HG03442 (cell line): ENCODE measurements around the gene SPATA12.

Source experiments
- ATAC-seq: cut with Tn5 transposase; IDR thresholded peaks from one replicate; pipeline ENCODE4 v1.9.1; 2021; ENCODE audit warnings: mild to moderate bottlenecking, moderate library complexity; ENCODE audit not compliant: unreplicated experiment

The SPATA12 gene, protein sequence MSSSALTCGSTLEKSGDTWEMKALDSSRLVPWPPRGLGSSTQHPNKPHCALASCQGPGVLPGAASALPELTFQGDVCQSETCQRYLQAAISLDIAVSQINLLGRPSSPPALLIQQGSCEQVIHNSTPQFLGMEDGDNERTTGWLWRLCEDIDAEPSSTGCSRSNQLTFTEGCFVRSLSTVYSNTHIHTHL

DNA sequence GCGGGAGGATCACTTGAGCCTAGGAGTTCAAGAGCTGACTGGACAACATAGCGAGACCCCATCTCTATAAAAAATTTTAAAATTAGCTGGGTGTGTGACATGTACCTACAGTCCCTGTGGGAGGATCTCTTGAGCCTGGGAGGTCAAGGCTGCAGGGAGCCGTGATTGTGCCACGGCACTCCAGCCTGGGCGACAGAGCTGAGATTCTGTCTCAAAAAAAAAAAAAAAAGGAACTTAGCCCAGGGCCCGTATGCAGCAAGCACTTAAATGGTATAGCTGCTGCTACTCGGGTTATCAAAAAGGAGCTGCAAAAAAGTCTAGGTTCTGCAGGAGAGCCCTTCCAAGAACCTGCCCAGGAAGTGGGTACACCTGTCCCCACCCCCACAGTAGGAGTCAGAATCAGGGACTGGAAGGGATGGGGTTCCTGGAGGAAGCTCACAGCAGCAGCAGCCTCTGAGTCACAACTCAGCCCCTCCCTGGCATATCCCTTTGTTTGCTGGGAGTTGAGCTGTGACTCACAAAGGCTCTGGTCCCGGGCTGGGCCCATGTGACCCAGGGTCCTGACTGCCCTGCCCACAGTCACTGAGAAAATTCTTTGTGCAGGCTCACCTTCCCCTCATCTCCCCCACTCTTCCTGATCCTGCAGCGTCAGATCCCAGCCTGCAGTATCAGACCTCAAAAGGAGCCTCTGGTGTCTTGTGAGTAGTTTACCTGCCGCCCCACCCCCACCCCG, at the start of gene SPATA12:
SPATA12 (plus strand) TSS at position 576 of the 733 bp plus-strand sequence. CDS start 13,031 bp downstream, outside the sequence.
- ATAC-seq, result no peak

DNA sequence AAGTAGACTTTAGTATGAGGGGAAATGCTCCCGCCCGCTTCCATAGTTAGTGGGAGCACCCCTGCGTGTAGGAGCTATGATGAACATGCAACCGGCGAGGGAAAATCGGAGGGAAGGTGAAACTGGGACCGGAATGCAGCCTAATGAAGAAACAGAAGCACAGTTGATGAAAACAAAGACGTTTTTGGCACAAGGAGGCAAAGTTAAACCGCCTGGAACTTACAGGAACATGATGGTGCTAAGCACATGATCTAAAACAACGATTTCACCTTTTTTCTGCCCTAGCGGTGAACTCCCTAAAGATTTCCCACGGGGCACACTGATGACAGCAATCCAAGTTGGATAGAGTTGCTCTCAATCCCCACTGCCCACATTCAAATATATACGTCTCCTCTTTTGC, 49.4 kb upstream of the SPATA12 start:
- no peak for ATAC-seq

DNA sequence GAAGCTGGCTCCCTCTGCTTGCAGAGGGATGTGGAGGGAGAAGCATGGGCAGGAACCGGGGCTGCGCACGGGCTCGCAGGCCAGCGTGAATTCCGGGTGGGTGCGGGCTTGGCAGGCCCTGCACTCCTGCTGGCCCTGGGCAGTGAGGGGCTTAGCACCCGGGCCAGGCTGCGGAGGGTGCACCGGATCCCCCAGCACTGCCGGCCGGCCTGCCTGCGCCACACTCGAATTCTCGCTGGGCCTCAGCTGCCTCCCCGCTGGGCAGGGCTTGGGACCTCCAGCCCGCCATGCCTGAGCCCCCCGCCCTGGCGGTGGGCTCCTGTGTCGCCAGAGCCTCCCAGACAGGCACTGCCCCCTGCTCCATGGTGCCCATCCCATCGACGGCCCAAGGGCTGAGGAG, 47.6 kb upstream of the SPATA12 start:
- ATAC-seq, result no peak

DNA sequence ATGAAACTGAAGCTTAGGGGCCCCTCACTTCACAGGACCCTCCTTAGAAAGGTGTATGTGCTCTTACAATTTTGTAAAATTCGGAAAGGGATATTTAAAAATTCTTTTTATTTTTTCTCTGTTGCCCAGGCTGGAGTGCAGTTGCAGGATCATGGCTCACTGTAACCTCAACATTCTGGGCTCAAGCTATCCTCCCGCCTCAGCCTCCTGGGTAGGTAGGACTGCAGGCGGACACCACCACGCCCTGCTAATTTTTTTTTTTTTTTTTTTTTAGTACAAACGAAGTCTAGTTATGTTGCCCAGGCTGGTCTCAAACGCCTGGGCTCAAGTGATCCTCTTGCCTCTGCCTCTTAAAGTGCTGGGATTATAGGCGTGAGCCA, 45.1 kb upstream of the SPATA12 start:
- no peak for ATAC-seq

DNA sequence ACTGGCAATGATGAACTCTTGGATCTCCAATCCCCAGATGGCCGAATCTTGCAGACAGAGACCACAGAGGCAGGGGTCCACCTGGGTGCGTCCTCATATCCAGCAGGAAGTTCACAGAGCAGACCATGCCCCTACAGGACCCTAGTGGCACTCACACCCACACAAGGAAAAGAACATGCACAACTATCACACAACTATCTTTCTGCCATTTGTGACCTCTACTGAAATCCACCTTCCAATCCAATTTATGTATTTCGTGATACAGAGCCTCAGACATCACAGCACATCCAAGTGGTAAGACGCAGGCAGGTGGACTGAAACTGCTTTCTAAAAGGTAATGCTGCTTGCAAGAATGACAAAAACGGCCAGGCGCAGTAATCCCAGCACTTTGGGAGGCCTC, 44.6 kb upstream of the SPATA12 start:
- no peak for ATAC-seq

DNA sequence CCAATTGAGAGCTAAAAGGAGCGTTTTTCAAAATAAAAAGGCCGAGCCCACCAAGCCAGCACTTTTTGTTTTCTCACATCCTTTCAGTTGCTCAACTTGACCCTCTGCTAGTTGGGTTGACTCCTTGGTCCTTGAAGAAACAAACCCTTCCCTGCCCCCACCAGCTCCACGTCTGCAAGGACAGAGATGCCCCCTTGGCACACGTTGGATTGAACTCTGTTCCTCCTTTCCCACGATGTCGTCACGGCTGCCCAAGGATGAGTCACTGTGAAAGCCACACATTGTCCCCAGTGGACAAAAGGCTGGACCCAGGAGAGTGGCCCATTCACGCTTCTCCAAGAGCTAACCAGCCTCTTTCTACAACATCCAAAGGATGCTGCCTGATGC, 43.0 kb upstream of the SPATA12 start:
- ATAC-seq, result no peak

DNA sequence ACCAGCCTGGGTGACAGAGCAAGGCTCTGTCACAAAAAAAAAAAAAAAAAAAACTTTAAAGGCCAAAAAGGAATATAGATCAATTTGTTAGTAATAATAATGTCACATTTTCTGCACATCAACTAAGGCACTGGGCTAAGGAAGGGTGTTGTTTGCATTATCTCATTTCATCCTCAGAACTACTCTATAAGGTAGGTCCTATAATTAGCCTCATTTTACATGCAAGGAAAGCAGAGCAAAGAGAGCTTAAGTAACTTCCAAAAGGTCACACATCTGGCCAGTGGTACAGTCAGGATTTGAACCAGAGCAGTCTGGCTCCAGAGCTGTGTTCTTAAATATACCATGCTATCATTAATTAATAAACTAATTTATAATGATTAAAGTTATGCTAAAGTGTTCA, 42.2 kb upstream of the SPATA12 start:
- no peak for ATAC-seq

DNA sequence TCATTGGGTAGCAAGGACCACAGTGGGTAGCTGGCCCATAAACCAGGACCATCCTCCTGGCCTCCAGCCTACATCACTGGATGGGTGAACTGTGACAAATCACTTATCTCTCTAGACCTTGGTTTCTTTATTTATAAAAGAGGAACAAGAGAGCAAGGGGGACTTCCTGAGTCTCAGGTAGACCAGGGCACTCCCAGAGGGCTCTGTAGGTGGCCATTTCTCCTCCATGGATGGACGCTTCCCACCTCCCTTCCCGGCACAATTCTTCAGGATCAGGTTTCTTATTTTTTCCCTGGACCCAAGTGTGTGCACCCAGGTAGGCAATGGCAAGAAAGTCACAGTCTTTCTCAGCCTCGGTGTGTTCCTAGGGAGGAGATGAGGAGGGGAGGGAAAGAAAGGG, 41.4 kb upstream of the SPATA12 start:
- no peak for ATAC-seq

DNA sequence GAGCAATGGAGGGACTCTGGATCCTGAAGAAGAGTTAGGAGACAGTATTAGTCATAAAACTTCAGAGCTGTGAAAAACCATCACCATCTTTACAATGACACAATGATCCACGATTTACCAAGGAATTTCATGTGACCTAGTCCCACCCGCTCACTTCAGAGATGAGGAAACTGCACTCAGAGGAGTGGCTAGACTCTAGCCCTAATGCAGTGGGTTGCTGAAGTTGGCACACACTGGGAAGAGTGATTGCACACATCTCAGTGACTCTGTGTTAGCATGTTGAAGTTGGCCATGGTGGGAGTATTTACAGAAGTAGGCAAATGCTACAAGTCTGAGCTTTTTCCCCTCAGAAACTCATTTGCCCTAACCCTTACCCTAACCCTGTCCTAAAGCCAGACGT, 35.2 kb upstream of the SPATA12 start:
- no peak for ATAC-seq

DNA sequence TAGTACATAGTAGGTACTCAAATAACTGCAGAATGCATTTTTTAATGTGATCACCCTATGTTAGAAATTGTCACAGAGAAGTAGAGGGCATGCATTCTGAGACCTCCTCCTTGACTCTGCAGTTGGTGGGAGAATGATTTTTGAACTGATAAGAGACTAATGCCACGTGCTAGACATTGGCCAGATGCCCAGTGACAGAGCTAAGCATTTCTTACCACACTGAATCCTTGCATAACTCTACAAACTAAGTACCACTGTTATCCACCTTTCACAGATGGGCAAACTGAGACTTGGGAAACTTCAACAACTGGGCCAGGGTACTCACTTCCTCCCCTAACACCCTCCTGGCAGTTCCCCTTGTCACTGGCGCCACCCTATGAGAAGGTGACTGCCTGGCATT, 33.5 kb upstream of the SPATA12 start:
- ATAC-seq, result no peak

DNA sequence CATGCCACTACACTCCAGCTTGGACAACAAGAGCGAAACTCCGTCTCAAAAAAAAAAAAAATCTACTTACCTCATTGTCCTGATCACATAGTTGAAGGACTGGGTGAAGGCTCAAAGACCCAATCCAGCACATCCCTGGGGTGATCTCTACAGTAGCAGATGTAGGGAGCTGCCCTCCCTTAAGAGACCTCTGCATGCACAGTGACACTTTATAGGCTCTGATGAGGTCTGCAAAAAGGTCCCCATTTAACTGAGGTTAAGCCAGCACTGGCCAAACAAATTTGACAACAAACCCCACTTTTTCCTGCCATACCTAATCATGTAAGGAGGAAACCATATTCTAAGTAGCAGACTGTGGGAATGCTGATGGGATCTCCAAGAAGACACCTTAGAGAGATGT, 31.1 kb upstream of the SPATA12 start:
- no peak for ATAC-seq

DNA sequence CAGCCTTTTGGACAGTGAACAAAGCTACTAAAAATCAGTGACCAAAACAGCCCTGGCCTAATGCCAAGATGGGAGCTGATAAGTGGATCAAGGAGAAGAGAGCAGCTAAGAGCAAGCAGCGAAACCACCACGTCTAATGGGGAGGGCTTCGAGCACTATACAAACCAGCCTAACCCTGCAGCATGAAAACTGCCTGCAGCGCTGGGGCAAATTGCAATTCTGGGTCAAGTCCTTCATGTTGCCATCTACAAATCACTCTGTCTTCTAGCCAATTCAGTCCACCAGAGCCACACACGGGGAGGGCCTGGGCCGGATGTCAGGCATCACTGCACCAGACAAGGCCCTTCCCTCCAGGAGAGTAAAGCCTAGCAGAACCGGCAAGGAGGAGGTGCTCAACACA, 30.5 kb upstream of the SPATA12 start:
- ATAC-seq, result no peak

DNA sequence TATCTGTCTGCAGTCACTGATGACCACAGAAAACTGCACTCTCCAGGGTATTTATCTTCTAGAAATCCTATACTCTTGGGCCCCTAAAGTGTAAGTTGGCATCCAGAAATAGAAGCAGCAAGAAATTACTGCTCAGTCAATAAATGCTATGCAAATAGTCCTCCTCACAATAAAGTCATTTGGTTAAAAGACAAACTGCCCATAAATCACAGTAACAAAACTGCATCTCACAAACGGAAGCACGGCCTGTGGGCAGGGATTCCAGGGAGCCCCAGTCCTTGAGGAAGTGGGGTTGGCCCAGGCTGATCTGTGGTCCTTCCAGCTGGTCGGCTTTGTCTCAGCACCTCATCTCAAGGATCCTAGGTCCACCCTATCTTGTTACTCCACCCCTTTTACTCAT, 29.7 kb upstream of the SPATA12 start:
- ATAC-seq, result no peak

DNA sequence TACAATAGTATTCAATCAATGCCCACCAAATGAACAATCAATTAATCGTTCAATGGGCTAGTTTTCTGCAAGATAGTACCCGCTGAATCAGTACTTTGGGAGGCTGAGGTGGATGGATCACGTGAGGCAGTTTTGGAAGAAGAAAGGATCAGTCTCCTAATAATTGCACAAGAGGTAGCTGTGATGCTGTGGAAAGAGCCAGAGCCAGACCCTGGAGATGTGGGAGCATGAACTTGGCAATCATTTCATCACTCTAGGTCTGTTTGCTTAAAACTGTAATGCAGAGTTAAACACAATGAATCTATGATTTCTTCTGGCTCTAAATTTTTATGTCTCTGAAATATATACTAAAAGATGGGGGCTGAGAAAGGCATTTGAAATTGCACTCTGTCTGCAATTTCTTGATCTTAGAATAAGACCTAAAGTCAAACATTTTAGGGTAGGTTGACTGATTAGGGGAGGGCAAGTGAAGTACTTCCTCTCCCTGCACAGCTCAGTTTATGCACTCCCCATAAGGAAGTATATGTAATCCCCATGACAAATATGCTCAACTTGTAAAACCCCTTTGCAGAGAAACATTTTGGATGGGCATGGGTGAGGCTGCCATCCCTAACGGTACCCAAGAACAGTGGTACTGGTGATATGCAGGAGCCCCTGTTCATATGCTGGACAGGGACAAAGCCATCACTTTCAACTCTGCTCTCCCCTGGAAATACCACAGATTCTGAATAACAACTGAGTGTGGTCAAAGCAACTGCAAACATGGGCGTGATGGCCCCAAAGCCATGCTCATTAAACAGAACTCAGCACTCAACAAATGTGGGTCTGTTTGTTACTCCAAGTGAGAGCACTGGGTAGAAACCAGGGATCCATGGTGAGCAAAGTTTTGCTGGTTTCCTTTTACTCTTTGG, 28.6 kb upstream of the SPATA12 start:
- no peak for ATAC-seq

DNA sequence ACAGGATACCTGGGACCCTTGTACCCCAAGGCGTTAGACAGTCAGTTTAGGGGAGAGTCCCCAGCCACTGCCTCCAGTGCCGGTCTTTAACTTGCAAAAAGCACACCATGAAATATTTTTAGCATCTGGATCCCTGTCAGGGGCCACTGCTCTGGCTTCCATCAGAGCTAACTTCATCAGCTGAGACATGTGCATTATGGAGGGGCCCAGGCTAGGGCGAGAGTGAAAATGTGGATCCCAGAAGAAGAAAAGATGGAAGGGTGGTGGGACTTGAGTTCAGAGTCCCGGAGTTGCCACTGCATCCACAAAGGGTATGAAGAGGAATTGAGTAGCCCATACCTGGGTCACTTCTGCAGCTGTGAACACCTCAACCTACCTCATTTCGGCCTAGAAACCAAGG, 23.5 kb upstream of the SPATA12 start:
- no peak for ATAC-seq

DNA sequence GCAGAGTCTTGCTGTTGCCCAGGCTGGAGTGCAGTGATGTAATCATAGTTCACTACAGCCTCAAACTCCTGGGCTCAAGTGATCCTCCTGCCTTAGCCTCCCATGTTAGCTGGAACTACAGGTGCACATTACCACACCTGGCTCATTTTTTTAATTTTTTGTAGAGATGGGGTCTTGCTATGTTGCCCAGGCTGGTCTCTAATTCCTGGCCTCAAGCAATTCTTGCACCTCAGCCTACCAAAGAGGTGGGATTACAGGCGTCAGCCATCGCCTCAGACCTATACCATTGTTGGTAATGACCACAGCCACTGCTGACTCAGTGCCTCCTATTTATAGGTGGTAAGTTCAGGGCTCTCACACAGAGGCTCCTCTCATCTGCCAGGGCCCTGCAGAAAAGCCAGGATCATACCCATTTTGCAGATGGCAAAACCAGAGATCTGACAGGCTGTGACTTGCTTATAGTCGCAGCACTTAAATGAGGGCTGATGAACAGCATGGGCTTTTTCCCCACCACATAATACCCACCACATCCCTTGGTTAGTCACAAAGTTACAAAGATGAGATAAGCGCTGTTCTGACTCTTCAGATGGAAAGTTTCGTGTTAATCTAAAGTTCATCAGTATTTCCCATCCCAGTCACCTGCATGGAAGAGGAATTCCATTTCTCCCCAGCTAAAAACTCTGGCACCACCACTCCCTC, 21.8 kb upstream of the SPATA12 start:
- ATAC-seq, result no peak

DNA sequence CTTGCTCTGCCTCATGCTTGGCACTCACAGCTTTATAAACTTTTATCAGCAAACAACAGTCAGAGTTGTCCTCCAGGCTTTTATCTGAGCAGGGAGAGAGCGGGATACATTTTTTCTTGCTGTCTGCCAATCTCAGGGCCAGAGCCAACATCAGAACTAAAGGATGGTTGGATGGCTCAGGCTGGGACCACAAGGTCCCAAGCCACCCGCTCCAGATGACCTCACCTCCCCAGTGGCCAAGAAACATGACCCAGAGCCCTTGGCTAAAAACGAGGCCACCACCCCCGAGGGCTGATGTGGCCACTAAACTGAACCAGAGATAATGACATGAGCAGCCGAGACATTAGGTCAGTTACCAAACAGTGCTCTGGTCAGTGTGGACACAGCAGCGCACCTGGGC, 18.8 kb upstream of the SPATA12 start:
- no peak for ATAC-seq

DNA sequence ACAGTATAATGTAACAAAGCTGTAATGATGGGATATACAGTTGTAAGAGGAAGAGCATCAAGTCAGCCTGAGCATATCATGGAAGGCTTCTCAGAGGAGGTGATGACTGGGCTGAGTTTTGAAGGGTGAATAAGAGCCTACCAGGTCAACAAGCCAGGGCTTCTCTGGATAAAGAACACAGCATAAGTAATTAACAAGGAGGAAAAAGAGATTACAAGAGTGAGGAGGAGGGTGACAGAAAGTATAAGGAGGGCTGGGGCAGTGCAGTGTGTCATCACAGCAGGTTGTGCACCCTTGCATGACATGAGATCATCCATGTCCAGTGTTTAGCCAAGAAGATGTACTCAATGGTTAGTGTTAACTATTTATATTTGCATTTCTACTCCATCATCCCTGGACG, 16.9 kb upstream of the SPATA12 start:
- no peak for ATAC-seq

DNA sequence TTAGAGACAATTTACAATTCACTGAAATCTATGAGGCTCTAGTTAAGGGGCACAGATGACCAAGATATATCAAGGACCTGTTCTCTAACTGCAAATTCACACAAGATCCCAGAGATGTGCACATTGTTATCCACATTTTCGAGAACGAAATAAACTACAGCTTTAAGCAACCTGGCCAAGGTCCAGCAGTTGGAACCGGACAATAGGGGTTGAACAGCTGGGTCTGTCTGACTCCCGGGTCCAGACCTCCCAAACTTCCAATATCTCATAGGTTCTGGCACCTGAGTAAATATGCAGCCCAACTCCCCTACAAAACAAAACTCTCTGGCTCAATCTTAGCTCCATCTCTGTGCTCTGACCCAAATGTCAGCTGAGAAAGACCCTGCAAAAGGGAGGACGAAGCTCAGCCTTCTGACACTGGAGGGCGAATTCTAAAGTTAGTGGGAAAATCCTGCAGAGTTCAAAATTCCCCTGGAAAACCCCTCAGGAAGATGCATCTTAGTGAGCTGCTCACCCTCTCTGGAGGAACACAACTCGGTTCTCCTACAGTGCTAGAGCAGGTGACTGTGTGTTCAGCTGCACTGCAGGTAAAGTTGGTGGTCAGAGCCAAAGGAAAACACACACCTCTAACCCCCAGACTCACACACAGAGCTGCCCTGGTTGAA, 14.2 kb upstream of the SPATA12 start:
- ATAC-seq, result no peak

DNA sequence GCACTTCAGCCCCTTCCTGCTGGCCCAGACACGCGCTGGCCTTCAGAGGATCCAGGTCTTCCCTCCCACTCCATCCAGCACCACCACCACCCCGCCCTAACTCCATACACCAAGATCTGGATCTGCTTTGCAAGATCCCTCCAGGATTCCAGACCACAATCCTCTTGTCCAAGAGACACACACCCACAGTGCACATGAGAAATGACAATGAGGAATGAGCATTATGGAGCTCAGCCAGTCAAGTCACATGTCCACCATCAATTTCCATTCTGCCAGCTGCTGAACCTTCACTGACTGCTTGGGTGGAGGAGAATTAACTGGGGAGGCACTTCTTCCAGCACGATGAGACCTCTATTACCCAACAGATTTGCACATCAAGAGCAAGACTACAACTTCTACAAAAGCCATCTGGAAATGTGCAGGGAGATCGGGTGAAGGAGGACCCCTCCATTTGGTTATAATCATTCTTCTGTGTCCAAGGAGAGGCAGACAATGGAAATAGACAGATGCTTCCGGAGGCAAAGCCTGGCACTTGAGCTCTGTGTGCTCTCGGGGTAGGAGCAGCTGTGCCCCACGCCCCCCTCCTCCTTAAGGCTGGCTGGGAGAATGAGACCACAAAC, 12.3 kb upstream of the SPATA12 start:
- no peak for ATAC-seq
